HCT116 (cell line): ENCODE results near the gene KIF1A.

ENCODE experiments used
- FOSL1 ChIP-seq: IDR thresholded peaks from 2 replicates; pipeline ENCODE4 v1.6.1; 2012; ENCODE audit warnings: low read depth
- POLR2A ChIP-seq: IDR thresholded peaks from 2 replicates; pipeline ENCODE4 v1.7.0; 2011; ENCODE audit warnings: borderline replicate concordance; ENCODE audit not compliant: insufficient read depth, insufficient read length; ENCODE audit errors: extremely low read depth

DNA sequence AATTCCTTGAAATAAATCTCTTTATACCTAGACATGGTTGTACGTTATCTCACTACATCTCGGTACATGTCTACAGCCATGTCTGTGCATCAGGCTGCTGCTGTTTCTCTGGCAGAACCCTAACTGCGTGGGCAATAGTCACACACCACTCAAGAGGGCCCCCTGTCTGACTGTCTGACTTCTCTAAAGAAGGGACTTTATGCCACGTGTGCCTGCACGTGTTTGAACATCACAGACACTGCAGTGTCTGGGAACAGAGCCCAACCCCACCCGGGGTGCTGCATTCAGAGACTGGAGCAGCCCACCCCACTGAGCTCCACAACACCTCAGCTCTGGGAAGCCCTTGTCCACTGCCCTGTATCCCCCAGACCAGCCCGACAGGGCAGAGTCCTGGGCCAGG is 55.0 kb downstream of the KIF1A start:
- TF ChIP-seq FOSL1 (no peak), POLR2A (no peak)
